Mucosa of gallbladder (tissue), 1 donor: ENCODE results near the gene ARID3A. TPM values are rescaled to one million over a fixed set of nuclear protein-coding genes. Genes with fewer than 3 reads are reported as not detected.

Source experiments
- DNase-seq: peaks from one replicate; pipeline ENCODE4 v3.0.0-alpha.2; 2020; ENCODE audit warnings: low spot score
- total RNA-seq: library from RNA; stranded (reverse); gene quantifications from one replicate; pipeline ENCODE4 v1.2.1, GENCODE V29; 2021
- donor health status: DM: no; HTN: no; CAD: no.

ARID3A gene
- total RNA-seq, 1 donor from 2014 or later: 7.0 TPM

DNA sequence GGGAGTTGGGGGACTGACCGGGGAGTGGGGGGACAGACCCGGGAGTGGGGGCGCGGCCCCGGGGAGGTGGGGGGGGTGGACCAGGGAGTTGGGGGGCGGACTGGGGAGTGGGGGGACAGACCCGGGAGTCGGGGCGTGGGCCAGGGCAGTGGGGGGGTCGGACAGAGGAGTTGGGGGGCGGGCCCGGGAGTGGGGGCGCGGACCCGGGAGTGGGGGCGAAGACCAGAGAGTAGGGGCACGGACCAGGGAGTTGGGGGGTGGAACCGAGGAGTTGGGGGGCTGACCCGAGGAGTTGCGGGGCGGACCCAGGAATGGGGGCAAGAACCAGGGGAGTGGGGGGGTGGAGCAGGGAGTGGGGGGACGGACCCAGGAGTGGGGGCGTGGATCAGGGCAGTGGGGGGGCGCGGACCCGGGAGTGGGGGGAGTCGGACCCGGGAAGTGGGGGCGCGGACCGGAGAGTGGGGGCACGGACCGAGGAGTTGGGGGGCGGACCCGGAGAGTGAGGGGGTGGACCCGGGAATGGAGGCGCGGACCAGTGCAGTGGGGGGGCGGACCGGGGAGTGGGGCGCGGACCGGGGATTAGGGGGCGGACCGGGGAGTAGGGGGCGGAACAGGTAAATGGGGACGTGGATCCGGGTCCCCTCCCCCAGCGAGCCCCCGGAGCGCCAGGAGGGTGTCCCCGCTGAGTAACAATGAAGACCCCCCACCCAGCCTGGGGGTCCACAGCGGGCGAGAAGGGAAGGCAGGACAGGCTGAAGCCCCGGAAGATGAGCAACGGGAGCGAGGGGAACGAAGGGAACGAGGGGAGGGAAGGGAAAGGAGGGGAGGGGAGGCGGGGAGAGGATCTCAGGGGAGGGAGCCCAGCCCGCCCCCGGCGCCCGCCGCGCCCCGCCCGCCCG lies 13.4 kb upstream of the ARID3A start:
- DNase-seq: no peak

DNA sequence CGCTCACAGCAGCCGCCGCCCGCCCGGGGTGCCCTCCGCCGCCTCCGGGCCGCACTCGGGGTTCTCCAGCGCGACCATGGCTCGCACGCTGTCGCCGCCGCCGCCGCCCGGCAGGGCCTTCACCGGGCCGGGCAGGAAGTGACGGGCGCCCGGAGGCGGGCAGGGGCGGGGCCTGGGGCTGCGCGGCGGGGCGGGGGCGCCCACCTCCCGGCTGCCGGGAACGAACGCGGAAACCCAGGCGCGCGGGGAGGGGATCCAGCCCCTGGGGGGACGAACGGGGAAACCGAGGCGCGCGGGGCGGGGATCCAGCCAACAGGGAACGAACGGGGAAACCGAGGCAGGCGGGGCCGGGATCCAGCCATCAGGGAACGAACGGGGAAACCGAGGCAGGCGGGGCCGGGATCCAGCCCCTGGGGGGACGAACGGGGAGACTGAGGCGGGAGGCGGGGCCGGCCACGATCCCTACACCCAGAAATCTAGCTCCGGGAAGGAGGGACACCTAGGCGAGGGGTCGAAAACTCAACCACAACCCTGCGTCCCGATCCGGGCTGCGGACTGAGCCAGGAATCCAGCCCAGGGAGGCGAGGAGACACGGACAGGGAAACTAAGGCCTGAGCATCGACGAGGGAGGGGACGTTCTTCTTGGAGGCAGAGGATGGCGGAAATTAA lies 12.6 kb upstream of the ARID3A start, which contains the start of gene R3HDM4:
TSS of gene R3HDM4 (minus strand) at position 140 of the 669 bp plus-strand sequence. CDS start at position 78, 62 bp downstream.
- DNase-seq: peak; percentile 74

DNA sequence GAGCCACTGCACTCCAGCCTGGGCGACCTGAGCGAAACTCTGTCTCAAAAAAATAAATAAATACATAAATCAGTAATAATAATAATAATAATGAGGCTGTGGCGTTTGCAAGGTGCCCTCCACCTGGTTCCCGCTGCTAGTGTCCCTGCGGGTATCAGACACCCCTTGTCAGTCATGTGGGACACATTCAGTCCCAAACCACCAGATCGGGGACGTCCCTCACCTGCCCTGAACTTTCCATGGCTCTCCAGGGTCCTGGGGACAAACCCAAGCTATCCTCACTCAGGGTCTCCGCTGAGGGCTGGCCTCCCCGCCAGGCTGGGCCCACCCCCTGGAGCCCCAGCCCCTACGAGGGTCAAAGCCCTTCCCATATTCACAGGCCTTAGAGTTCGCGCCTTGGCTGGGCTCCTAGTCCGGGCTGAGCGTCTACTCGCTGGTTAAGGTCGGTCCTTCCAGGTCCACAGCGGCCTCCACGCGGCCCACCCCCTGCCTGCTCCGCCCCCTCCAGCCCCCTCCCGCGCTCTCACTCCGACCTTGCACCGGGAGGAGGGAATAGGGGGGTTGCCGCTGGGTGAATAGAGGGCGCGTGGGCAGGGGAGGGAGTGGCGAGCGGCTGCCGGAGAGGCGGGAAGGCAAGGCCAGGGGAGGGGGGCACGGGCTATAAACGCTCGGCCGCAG lies 9.1 kb upstream of the ARID3A start:
- no peak for DNase-seq

DNA sequence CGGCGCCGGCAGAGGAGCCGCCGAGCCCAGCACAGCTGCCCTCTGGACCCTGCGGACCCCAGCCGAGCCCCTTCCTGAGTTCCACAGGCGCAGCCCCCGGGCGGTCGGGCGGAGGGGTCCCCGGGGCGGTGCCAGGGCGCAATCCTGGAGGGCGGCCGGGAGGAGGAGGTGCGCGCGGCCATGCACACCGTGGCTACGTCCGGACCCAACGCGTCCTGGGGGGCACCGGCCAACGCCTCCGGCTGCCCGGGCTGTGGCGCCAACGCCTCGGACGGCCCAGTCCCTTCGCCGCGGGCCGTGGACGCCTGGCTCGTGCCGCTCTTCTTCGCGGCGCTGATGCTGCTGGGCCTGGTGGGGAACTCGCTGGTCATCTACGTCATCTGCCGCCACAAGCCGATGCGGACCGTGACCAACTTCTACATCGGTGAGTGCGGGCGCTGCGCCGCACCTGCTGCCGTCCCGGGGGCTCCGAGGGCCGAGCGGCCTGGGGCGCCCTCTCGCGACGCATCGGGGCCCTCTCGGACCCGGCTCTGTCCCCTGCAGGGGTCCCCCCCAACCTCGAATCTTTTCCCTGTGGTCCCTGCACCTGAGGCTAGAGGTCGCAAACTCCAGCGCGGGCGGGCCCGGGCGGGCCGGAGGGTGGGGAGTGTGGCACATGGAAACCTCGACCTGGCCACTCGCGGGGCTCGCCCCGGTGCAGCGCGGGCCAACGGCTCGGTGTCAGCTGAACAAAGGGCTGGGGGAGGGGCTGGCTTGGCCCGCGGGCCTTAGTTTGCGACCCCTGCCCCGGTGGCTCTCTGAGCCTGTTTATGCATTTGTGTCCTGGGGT lies 8.3 kb upstream of the ARID3A start, which contains the start of gene KISS1R:
TSS of gene KISS1R (plus strand) at position 11 of the 829 bp plus-strand sequence. CDS start at position 181, 170 bp downstream.
- no peak for DNase-seq

DNA sequence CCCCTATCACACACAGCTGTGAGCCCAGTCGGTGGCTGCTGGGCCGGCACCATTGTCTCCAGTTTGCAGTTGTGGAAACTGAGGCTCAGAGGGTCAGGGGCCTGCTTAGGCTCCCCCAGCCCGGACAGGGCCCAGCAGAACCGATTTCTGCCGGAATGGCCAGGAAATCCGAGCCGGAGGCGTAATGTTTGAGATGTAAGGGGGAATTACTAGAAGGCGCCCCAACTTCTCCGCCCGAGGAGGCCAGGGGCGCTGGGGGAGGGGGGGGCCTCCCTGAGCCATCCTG lies 7.7 kb upstream of the ARID3A start:
- DNase-seq: no peak

DNA sequence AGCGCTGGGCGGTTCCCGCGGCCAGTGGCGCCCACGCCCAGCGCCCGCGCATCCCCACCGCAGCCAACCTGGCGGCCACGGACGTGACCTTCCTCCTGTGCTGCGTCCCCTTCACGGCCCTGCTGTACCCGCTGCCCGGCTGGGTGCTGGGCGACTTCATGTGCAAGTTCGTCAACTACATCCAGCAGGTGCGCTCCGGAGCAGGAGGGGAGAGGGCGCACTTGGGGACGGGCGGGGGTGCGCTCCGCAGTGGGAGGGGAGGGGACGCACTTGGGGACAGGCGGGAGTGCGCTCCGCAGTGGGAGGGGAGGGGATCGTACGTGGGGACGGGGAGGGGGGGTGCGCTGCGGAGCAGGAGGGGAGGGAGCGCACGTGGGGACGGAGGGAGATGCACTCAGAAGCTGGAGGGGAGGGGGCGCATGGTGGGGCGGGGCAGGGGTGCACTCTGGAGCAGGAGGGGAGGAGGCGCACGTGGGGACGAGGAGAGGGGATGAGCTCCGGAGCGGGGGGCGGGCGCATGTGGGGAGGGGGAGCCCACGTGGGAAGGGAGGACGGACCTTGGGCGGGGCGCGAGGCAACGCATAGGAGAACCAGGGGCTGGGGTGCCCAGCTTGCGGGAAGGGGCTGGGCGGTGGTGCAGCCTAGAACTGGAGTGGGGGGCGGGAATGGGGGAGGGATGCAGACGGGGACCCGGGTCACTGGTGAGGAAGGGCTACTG lies 7.2 kb upstream of the ARID3A start:
- DNase-seq: no peak

DNA sequence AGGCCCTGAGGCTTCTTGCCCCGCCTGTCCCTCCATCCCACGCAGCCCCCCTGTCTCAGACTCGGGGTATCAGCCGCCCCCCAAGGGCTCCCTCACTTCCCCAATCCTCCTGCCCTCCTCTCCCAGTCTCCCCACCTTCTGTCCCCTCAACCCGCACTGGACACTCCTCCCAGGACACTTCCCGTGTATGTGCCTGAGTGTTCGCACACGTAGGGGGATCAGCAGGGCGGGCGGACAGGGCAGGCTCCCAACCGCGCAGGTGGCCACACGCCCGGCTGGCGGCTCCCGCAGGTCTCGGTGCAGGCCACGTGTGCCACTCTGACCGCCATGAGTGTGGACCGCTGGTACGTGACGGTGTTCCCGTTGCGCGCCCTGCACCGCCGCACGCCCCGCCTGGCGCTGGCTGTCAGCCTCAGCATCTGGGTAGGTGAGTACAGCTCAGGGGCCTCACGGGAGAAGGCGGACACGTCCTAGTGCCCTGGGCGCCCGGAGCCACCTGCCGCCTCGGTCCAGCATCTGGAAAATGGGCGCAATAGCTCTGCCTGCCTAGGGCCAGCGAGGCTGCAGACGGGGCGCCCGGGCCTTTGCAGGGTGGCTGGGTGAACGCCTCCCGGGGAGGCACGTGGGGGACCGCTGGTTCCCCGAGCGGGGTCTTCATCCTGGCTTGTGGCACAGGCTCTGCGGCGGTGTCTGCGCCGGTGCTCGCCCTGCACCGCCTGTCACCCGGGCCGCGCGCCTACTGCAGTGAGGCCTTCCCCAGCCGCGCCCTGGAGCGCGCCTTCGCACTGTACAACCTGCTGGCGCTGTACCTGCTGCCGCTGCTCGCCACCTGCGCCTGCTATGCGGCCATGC lies 6.4 kb upstream of the ARID3A start:
- DNase-seq: no peak

DNA sequence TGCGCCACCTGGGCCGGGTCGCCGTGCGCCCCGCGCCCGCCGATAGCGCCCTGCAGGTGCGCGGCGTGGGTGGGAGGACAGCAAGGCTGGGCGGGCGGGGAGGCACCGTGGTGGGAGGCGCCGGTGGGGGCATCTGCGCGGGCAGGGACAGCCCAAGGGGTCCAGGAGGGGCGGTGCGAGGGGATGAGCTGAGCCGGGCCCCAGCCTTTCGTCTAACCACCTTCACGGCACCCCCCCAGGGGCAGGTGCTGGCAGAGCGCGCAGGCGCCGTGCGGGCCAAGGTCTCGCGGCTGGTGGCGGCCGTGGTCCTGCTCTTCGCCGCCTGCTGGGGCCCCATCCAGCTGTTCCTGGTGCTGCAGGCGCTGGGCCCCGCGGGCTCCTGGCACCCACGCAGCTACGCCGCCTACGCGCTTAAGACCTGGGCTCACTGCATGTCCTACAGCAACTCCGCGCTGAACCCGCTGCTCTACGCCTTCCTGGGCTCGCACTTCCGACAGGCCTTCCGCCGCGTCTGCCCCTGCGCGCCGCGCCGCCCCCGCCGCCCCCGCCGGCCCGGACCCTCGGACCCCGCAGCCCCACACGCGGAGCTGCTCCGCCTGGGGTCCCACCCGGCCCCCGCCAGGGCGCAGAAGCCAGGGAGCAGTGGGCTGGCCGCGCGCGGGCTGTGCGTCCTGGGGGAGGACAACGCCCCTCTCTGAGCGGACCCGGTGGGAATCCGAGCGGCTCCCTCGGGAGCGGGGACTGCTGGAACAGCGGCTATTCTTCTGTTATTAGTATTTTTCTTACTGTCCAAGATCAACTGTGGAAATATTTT lies 5.6 kb upstream of the ARID3A start:
- DNase-seq: no peak

DNA sequence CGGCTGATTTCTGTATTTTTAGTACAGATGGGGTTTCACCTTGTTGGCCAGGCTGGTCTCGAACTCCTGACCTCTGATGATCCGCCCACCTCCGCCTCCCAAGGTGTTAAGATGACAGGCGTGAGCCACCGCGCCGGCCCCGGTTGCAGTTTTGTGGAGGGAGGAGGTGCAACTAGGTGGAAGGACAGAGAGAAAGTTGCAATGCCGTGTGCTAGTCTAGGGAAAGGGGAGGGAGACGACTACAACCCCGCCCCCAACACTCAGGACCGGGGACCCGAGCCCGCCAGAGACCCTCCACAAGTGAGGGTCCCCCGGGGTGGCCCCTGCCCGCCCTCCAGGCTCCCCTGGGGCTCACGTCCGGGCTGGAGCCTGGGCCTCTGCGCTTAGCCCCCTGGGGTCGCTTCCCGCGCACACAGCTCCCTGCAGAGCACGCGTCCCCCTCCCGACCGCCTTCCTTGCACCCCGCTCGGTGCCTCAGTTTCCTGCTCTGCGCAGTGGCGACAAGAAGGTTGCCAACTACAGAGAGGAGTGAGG lies 1.2 kb upstream of the ARID3A start:
- DNase-seq: no peak

DNA sequence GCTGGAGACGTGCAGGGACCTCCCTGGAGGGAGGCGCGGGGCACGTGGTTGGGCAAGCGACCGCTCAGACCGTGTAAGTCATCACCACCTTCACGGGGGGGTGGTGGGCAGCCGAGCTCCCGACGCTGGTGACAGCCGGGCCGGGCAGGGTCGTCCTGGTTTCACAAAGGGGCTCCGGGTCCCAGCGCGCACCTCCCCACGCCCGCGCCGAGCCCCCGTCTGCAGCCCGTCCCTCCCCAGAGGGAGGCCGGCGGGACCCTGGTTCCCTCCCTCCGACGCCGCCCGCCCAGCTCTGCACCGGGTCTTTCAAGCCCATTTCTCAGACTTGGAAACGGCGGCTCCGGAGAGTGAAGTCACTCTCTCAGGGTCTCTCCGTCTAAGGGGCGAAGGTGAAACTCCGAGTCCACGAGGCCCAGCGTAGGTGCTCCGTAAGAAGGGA lies 729 bp upstream of the ARID3A start:
- DNase-seq: peak; percentile 46

DNA sequence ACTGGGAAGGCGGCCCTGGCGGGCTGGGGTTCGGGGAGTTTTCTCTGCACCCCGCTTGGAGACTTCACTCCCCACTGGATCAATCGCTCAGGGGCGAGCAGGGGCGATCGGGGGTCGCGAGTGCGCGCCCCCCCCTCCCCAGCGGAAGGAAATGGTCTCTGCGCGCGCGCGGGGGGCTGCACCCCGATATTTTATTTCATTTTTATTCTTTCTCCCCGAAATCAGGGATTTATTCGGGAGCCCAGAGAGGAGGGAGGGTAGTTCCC lies 421 bp downstream of the ARID3A start:
- no peak for DNase-seq

DNA sequence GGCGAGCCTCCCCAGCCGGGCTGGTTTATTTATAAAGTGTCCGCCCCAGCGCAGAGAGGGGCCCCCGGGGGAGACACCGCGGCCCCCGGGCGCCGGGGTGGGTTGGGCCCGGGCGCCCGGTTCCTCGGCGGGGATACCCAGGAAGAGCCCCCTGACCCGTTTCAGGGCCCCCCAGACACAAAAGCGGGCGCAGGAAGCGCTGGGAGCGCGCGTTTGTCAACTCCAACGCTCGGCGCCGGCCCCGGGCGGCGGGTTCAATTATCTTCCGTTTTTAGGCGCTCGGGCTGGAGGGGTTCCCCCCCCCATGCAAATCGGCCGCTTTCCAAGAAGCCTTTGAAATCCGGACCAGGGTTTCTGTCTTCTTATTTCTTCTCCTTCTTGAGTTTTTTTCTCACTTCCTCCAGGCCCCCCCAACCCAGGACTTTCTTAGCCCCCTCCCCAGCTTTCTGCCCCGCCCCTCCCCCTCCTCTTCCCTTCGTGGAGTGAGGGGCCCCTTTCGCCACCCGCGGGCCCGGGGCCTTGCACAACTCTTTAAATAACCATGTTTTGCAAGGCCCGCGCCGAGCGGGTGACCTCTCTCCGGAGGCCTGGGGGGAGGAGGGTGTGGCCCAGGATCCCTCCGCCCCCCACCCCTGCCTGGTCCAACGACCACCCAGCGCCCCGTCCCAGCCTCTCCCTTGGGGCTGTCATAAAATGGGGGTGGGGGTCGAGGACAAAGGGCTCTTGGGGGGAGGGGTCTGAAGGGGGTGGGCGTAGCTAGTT lies 935 bp downstream of the ARID3A start:
- DNase-seq: no peak

DNA sequence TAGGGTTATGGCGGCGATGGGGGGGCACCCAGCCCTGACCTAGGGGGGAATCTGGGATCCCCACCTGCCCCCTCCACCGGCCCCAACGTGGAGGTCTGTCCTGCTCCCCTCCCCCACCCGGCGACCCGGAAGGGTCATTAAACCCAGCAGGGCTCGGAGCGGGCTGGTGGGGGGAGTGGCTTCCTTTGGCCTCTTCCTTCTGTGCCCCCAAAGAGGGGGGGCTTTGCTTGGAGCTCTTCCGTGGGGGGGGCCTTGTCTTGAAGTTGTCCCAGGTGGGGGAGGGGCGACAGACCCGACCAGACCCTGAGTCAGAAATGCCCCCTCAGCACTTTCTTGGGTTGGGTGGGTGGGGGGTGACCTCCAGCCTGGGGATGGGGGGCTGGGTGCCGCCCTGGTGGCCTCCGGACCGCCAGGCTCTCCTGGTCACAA lies 1.5 kb downstream of the ARID3A start:
- DNase-seq: no peak

DNA sequence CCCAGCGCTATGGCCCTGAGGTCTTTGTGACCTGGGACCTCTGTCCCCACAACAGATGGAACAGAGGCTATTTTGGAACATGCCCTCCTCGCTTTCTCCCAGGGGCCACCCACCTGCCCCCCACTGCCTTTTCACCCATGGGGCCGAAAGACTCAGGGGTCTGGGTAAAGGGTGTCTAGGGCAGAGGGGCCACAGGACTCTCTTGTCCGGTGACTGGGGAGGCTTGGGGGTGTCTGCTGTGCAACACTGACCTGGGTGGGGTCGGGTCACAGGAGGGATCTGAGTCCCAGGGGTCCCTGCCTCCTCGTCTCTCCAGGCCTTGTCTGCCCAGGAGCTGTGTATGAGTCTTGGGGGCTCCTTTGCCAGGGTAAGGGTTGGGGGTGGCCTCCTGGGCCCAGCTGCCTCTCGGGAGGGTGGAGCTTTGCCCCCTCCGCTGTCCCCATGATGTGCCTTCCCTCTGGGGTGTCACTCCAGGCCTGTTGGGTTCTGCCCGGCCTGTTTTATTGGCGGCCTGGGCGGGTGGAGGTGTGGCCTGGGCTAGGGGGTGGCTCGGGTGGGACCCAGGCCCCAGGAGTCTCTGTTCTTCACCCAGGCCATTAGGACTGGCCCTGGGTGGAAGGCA lies 2.1 kb downstream of the ARID3A start:
- DNase-seq: no peak

DNA sequence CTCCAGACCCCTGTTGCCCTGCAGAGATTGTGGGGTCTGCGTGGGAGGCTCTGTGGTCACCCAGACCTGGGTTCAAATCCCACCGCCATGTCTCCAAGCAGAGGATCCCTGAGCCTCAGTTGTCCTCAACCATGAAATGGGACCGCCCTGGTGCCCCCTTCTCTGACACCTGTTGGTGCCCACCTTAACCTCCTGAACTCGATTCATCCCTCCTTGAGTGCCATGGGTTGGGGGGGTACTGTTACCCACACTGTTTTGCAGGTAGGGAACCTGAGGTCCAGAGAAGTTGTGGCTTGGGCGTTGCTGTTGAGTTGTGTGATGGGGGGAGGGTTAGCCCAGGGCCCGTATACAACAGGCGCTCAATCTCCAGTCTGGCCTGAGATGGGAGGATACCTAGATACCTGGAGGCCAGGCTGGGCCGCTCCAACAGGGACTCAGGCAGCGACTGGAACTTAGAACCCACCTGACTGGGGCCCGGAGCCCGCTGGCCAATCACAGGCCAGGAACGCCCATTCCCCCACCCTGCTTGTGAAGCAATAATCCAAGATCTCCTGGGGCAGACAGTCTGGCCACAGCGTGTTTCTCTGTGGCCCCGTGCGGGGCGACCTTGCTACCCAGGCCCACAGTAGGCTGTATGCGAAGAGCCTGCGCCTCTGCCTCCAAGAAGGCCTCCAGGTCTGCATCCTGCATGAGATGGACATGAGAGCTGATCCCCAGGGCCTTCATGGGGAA lies 2.8 kb downstream of the ARID3A start:
- DNase-seq: no peak

DNA sequence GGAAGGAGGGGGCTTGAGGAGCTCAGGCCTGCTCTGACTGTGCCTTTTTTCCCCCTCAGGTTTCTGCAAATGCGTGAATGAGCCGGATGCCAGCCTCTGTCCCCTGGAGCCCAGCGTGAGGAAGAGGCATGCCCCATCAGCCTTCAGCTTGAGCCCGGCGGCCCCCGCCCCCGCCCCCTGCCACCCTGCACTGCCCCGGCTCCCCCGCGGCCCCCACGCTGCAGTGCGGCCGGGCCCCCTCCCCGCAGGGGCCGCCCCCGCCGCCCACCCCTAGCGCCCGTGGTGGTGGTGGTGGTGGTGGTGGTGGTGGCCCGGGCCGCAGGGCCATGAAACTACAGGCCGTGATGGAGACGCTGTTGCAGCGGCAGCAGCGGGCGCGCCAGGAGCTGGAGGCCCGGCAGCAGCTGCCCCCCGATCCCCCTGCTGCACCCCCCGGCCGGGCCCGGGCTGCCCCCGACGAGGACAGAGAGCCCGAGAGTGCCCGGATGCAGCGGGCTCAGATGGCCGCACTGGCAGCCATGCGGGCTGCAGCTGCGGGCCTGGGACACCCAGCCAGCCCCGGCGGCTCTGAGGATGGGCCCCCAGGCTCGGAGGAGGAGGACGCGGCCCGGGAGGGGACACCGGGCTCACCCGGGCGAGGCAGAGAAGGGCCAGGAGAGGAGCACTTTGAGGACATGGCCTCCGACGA lies 3.5 kb downstream of the ARID3A start:
- no peak for DNase-seq

DNA sequence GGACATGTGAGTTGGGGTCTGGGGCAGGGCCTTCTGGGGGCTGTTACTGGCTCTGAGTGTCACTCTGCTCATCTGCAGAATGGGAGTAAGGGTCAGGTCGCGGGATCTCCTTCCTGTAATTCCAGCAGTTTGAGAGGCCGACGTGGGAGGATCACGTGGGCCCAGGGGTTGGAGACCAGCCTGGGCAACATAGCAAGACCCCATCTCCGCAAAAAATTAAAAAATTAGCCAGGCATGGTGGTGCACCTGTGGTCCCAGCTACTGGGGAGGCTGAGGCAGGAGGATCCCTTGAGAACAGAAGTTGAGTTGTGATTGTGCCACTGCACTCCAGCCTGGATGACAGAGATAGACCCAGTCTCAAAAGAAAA lies 4.0 kb downstream of the ARID3A start:
- no peak for DNase-seq
